GM12873 (cell line): Measurements from ENCODE around the gene MRPL43.

ENCODE experiments used
- TF ChIP-seq, protein P1 (sequence below): IDR thresholded peaks from 2 replicates; pipeline ENCODE4 v1.5.1; 2012; ENCODE audit warnings: low read depth, mild to moderate bottlenecking, moderate library complexity, low read length, control low read depth; ENCODE audit not compliant: insufficient read depth; ENCODE audit errors: missing control alignments

Gene MRPL43

GRCh38 chr10:100983868-100984671, 3.2 kb downstream of the MRPL43 start:
- TF ChIP-seq, protein P1, sequence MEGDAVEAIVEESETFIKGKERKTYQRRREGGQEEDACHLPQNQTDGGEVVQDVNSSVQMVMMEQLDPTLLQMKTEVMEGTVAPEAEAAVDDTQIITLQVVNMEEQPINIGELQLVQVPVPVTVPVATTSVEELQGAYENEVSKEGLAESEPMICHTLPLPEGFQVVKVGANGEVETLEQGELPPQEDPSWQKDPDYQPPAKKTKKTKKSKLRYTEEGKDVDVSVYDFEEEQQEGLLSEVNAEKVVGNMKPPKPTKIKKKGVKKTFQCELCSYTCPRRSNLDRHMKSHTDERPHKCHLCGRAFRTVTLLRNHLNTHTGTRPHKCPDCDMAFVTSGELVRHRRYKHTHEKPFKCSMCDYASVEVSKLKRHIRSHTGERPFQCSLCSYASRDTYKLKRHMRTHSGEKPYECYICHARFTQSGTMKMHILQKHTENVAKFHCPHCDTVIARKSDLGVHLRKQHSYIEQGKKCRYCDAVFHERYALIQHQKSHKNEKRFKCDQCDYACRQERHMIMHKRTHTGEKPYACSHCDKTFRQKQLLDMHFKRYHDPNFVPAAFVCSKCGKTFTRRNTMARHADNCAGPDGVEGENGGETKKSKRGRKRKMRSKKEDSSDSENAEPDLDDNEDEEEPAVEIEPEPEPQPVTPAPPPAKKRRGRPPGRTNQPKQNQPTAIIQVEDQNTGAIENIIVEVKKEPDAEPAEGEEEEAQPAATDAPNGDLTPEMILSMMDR = no peak

DNA sequence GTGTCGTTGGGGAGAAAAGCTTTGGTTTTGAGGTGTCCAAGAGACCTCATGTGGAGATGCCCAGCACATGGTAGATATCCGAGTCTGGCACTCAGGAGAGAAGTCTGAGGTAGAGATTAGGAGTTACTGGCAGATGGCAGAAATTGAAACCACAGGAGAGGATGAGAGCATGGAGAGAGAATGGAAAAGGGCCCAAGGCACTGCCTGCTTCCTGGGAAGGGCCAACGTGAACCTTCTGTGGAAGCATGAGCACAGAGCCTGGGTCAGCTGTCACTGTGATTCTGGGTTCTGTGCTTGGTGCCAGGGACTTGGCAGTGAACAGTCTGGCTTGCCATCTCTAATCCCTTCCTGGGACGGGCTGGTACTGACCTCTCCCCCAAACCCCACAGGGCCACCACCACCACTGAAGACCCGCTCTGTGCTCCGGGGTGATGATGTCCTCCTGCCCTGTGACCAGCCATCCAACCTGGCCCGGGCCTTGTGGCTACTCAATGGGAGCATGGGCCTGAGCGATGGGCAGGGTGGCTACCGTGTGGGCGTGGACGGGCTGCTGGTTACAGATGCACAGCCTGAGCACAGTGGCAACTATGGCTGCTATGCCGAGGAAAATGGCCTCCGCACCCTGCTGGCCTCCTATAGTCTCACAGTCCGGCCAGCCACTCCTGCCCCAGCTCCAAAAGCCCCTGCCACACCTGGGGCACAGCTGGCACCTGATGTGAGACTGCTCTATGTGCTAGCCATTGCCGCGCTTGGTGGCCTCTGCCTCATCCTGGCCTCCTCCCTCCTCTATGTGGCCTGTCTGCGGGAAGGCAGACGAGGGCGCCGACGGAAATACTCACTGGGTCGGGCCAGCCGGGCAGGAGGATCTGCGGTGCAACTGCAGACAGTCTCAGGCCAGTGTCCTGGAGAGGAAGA, 4.1 kb downstream of the MRPL43 start:
- TF ChIP-seq, protein P1 = no peak

DNA sequence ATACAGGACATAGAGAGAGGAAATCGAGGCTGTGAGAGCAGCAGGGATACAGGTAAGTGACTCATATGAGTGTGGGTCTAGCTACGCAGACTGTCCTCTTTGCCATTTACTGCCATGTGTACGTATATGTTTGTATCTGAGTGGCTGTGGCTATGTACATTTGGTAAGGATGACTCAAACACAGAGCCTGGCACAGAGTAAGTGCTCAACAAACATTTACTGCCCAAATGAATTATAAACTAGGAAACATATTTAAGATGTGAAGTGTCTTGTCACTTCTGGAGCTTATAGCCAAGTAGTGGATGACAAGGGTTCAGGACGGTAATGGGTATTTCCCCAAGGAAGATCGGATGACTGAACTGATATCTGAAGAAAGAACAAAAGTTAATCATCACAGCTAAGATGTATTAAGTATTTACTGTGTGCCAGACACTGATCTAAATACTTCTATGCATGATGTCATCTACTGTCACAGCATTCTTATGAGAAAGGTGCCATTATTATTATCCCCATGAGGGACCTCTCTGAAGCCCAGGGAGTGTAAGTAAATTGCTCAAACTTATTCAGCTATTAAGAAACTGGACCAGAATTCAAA, 6.0 kb downstream of the MRPL43 start:
- TF ChIP-seq, protein P1 = no peak

DNA sequence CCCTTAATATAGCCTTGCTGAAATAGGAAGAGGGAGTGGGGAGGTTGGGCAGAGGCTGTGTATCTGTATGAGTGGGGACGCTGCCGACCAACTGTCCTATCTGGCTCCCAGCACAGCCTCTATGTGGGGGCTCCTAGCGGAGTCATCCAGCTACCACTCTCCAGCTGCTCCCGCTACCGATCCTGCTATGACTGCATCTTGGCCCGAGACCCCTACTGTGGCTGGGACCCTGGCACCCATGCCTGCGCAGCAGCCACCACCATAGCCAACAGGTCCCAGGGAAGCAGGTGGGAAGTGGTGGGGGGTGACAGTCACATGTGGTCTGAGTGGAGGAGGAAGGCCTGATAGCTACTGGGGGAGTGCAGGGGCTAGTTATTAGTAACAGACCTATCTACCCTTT, 6.6 kb downstream of the MRPL43 start:
- TF ChIP-seq, protein P1 = no peak

- TF ChIP-seq, protein P1 = no peak
These were observed 7.0 kb downstream of the MRPL43 start for GRCh38 chr10:100980311-100980710.

DNA sequence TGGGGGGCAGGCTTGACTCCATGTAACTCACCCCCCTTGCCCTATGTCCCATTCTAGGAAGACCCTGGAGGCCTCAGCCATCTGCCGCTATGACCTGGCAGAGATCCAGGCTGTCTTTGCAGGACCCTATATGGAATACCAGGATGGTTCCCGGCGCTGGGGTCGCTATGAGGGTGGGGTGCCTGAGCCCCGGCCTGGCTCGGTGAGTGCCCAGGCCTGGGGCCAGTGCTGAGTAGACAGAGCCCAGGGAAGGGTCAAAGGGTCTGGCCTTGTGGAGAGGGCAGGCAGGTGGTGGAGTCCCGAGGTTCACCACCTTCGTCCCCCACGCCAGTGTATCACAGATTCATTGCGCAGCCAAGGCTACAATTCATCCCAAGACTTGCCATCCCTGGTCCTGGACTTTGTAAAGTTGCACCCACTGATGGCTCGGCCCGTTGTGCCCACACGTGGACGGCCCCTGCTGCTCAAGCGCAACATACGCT, 7.5 kb downstream of the MRPL43 start:
- TF ChIP-seq, protein P1 = no peak

DNA sequence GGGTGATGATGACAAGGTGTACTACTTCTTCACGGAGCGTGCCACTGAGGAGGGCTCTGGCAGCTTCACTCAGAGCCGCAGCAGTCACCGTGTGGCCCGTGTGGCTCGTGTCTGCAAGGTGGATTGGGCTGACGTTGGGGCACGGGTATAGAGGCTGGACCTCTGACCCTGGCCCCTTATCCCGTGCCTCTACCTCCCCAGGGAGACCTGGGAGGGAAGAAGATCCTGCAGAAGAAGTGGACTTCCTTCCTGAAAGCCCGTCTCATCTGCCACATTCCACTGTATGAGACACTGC, 8.4 kb downstream of the MRPL43 start:
- TF ChIP-seq, protein P1 = no peak
